SK-N-SH (cell line): Measurements from ENCODE around the gene PABPN1. TPM values are rescaled to one million over a fixed set of nuclear protein-coding genes. Genes with fewer than 3 reads are reported as not detected.

Experiments used
- CTCF ChIA-PET: fragments of 300-600, 350-600 bp; formaldehyde crosslinking; extraction: SDS; loops from one replicate; lab custom pipeline; 2021; lab: Yijun Ruan, JAX
- POLR2A ChIA-PET: fragments of 350-600 bp; sonication (Branson Sonifier 250); formaldehyde crosslinking; extraction: SDS; loops from one replicate; lab custom pipeline; 2020; ENCODE audit warnings: antibody characterized with exemption, inconsistent platforms; lab: Yijun Ruan, JAX
- DNase-seq: peaks from one replicate; pipeline ENCODE4 v3.0.0; 2012
- H2AFZ ChIP-seq: fragments of 200-600 bp; sonication (generic); 2 replicates; pipeline ENCODE4 v1.8.1; 2016; ENCODE audit warnings: antibody characterized with exemption, mild to moderate bottlenecking, low read depth
- H3F3A ChIP-seq: fragments of 200-600 bp; sonication (generic); replicated peaks from 2 replicates; pipeline ENCODE3; 2016; ENCODE audit warnings: antibody characterized with exemption, mild to moderate bottlenecking; ENCODE audit not compliant: insufficient read depth
- H3K27ac ChIP-seq, 2 experiments: fragments of 200-500 bp in 1 of 2; fragments of 200-600 bp in 1 of 2; sonication (Bioruptor generic) in 1 of 2; sonication (generic), shearing (Covaris generic) in 1 of 2; 2 replicates each; pipeline versions ENCODE4 v1.5.1 to v1.6.1; 2014 to 2016; ENCODE audit warnings: low read depth in 2 of 2, inconsistent platforms in 1 of 2, low read length in 1 of 2, mild to moderate bottlenecking in 1 of 2, mixed read lengths in 1 of 2
- H3K27me3 ChIP-seq: fragments of 200-600 bp; sonication (generic), shearing (Covaris generic); 2 replicates; pipeline ENCODE4 v1.6.1; 2016; ENCODE audit warnings: mixed run types; ENCODE audit not compliant: insufficient read depth
- H3K36me3 ChIP-seq, 2 experiments: fragments of 200-500 bp in 1 of 2; fragments of 200-600 bp in 1 of 2; sonication (Bioruptor generic) in 1 of 2; sonication (generic) in 1 of 2; replicated peaks in 1 of 2; 2 replicates each; pipeline versions ENCODE3 to v1.5.1; 2014 to 2016; ENCODE audit warnings: low read length in 1 of 2, mild to moderate bottlenecking in 1 of 2; ENCODE audit not compliant: insufficient read depth in 2 of 2, control insufficient read depth in 1 of 2
- H3K4me1 ChIP-seq, 2 experiments: fragments of 200-500 bp in 1 of 2; fragments of 200-600 bp in 1 of 2; sonication (Bioruptor generic) in 1 of 2; sonication (generic), shearing (Covaris generic) in 1 of 2; 2 replicates each; pipeline versions ENCODE4 v1.5.1 to v1.6.1; 2014 to 2016; ENCODE audit warnings: low read depth in 1 of 2, low read length in 1 of 2, mixed run types in 1 of 2; ENCODE audit not compliant: insufficient read depth in 2 of 2, control insufficient read depth in 1 of 2
- H3K4me2 ChIP-seq: fragments of 200-600 bp; sonication (generic), shearing (Covaris generic); 2 replicates; pipeline ENCODE4 v1.6.1; 2017; ENCODE audit warnings: mixed run types
- H3K4me3 ChIP-seq, 2 experiments: fragments of 200-500 bp in 1 of 2; fragments of 200-600 bp in 1 of 2; sonication (Bioruptor generic) in 1 of 2; sonication (generic), shearing (Covaris generic) in 1 of 2; 2 replicates each; pipeline versions ENCODE4 v1.5.1 to v1.8.1; 2014 to 2016; ENCODE audit warnings: low read depth in 2 of 2, inconsistent platforms in 1 of 2, low read length in 1 of 2, mild to moderate bottlenecking in 1 of 2, mixed read lengths in 1 of 2, moderate library complexity in 1 of 2
- H3K79me2 ChIP-seq: fragments of 200-600 bp; sonication (generic); 2 replicates; pipeline ENCODE4 v1.8.1; 2017; ENCODE audit warnings: mild to moderate bottlenecking; ENCODE audit not compliant: insufficient read depth
- H3K9ac ChIP-seq: fragments of 200-600 bp; sonication (generic); 2 replicates; pipeline ENCODE4 v1.6.1; 2017; ENCODE audit warnings: mixed run types
- H3K9me2 ChIP-seq: fragments of 200-600 bp; sonication (generic); 2 replicates; pipeline ENCODE4 v1.6.1; 2017; ENCODE audit warnings: mixed run types
- H3K9me3 ChIP-seq: fragments of 200-600 bp; sonication (generic); 2 replicates; pipeline ENCODE4 v1.6.1; 2017; ENCODE audit warnings: mixed run types, mild to moderate bottlenecking, moderate library complexity
- H4K20me1 ChIP-seq: fragments of 200-600 bp; sonication (generic); 2 replicates; pipeline ENCODE4 v1.6.1; 2017; ENCODE audit warnings: mild to moderate bottlenecking, mixed run types; ENCODE audit not compliant: insufficient read depth
- CHD2 ChIP-seq: fragments of 150-350 bp; IDR thresholded peaks from 2 replicates; pipeline ENCODE4 v1.6.1; 2018; ENCODE audit warnings: low read length; ENCODE audit not compliant: partially characterized antibody
- ELF1 ChIP-seq: IDR thresholded peaks from 2 replicates; pipeline ENCODE4 v1.4.0; 2012
- EZH2phosphoT487 ChIP-seq: fragments of 200-600 bp; sonication (generic); IDR thresholded peaks from 2 replicates; pipeline ENCODE4 v1.6.1; 2017; ENCODE audit warnings: low read depth, mixed run types, mild to moderate bottlenecking, antibody characterized with exemption, moderate library complexity, borderline replicate concordance
- FOXJ3 ChIP-seq: sonication (generic); formaldehyde crosslinking; IDR thresholded peaks from 2 replicates; pipeline ENCODE4 v1.5.1; 2020; ENCODE audit warnings: mild to moderate bottlenecking, missing genetic modification reagents
- FOXM1 ChIP-seq: IDR thresholded peaks from 2 replicates; pipeline ENCODE4 v1.4.0; 2012; ENCODE audit warnings: low read depth, mild to moderate bottlenecking
- GABPA ChIP-seq: IDR thresholded peaks from 2 replicates; pipeline ENCODE4 v1.4.0; 2012; ENCODE audit warnings: low read depth, mild to moderate bottlenecking
- MEF2A ChIP-seq: IDR thresholded peaks from 2 replicates; pipeline ENCODE4 v1.4.0; 2012; ENCODE audit warnings: low read depth, borderline replicate concordance
- NFIC ChIP-seq: IDR thresholded peaks from 2 replicates; pipeline ENCODE4 v1.4.0; 2012; ENCODE audit warnings: borderline replicate concordance
- NRF1 ChIP-seq: IDR thresholded peaks from 2 replicates; pipeline ENCODE4 v1.6.1; 2012; ENCODE audit warnings: low read depth, mild to moderate bottlenecking, low read length
- RCOR1 ChIP-seq: fragments of 150-350 bp; IDR thresholded peaks from 2 replicates; pipeline ENCODE4 v1.6.1; 2017; ENCODE audit warnings: antibody characterized with exemption, low read length
- SIN3A ChIP-seq: IDR thresholded peaks from 2 replicates; pipeline ENCODE4 v1.6.1; 2012; ENCODE audit warnings: low read depth, mild to moderate bottlenecking, low read length, moderate library complexity, borderline replicate concordance
- SMC3 ChIP-seq: IDR thresholded peaks from 2 replicates; pipeline ENCODE4 v1.6.1; 2012; ENCODE audit warnings: low read depth, low read length, improper control_type of control experiment
- TAF1 ChIP-seq: IDR thresholded peaks from 2 replicates; pipeline ENCODE4 v1.6.1; 2012; ENCODE audit warnings: low read depth, mild to moderate bottlenecking, low read length, moderate library complexity, borderline replicate concordance
- WGBS: methylation state at CpG from one replicate; pipeline ENCODE4 v1.1.6; 2017; ENCODE audit warnings: low lambda C conversion rate; 5-methylcytosine and 5-hydroxymethylcytosine counted together
- polyA plus RNA-seq, 3 experiments: library from polyadenylated mRNA; depleted of rRNA; stranded (reverse); fragments of >200 nt; gene quantifications; 2 replicates each; pipeline ENCODE4 v1.2.3, GENCODE V29; 2012
- TF ChIP-seq, protein P1 (sequence below): IDR thresholded peaks from 2 replicates; pipeline ENCODE4 v1.4.0; 2012; ENCODE audit warnings: low read depth, borderline replicate concordance
- TF ChIP-seq, protein P2 (sequence below): fragments of 200-600 bp; sonication (generic); IDR thresholded peaks from 2 replicates; pipeline ENCODE4 v1.6.1; 2017; ENCODE audit warnings: antibody characterized with exemption, mild to moderate bottlenecking, moderate library complexity
- TF ChIP-seq, protein P3 (sequence below): IDR thresholded peaks from 2 replicates; pipeline ENCODE4 v1.4.0; 2012; ENCODE audit warnings: low read depth
- TF ChIP-seq, protein P4 (sequence below): IDR thresholded peaks from 2 replicates; pipeline ENCODE4 v1.4.0; 2012; ENCODE audit warnings: low read depth, borderline replicate concordance

Gene PABPN1
- polyA plus RNA-seq, 1 of the 3 experiments (the other 2 are of a cell fraction): 266 TPM

DNA sequence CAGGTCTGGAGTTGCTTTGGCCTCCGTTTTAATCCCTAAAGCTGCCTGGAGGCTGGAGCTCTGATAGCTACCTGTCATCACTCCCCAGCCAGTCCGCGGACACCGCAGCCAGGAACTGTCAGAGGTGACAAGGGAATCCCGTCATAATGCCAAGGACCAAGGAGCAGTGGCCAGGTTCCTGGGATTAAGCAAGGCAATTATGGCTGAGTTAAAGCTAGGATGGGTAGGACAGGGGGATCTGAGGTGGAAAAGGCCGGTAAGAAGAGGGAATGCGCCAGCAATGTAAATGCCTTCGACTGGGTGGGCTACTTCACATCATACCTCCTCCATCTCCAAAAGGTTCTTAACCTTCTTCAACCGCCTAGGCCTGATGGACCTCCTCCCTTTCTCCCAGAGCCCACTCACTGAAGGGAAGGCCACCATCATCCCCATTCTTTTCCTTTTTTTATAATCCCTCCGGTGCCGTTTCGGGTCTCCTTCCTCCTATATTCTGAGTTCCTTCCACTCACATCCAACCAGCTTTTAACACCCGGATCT lies 20.5 kb upstream of the PABPN1 start:
- Histone ChIP-seq H3K27ac (peak overlapping the region; percentile 83 to 91), H3K27me3 (no peaks in the 10 kb centered on the region), H3K9ac (peak overlapping the region; percentile 82), H3K4me3 (peak overlapping the region; percentile 69 to 82), H3K9me2 (no peaks in the 10 kb centered on the region), H4K20me1 (no peaks in the 10 kb centered on the region), H3F3A (peaks cover 21% of the 10 kb centered on the region), H3K36me3 (peaks cover 0 to 3% of the 10 kb centered on the region in 2 experiments), H3K4me1 (peaks cover 13 to 14% of the 10 kb centered on the region in 2 experiments; a peak in 3 of 4 replicates), H2AFZ (peak overlapping the region; percentile 52; the same call in 1 of the 2 replicates), H3K4me2 (peak overlapping the region; percentile 92), H3K79me2 (peaks cover 9% of the 10 kb centered on the region), H3K9me3 (no peaks in the 10 kb centered on the region)
- 14% methylated on average over 13 of the region's 13 CpGs for WGBS
- TF ChIP-seq, protein P1, sequence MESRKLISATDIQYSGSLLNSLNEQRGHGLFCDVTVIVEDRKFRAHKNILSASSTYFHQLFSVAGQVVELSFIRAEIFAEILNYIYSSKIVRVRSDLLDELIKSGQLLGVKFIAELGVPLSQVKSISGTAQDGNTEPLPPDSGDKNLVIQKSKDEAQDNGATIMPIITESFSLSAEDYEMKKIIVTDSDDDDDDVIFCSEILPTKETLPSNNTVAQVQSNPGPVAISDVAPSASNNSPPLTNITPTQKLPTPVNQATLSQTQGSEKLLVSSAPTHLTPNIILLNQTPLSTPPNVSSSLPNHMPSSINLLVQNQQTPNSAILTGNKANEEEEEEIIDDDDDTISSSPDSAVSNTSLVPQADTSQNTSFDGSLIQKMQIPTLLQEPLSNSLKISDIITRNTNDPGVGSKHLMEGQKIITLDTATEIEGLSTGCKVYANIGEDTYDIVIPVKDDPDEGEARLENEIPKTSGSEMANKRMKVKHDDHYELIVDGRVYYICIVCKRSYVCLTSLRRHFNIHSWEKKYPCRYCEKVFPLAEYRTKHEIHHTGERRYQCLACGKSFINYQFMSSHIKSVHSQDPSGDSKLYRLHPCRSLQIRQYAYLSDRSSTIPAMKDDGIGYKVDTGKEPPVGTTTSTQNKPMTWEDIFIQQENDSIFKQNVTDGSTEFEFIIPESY: no peak
- TF ChIP-seq MEF2A: no peak
- no peak for TF ChIP-seq SIN3A
- TF ChIP-seq TAF1: no peak
- TF ChIP-seq CHD2: no peak
- no peak for TF ChIP-seq RCOR1
- no peak for TF ChIP-seq NRF1
- TF ChIP-seq SMC3: no peak
- no peak for TF ChIP-seq FOXM1
- no peak for TF ChIP-seq GABPA
- TF ChIP-seq, protein P2, sequence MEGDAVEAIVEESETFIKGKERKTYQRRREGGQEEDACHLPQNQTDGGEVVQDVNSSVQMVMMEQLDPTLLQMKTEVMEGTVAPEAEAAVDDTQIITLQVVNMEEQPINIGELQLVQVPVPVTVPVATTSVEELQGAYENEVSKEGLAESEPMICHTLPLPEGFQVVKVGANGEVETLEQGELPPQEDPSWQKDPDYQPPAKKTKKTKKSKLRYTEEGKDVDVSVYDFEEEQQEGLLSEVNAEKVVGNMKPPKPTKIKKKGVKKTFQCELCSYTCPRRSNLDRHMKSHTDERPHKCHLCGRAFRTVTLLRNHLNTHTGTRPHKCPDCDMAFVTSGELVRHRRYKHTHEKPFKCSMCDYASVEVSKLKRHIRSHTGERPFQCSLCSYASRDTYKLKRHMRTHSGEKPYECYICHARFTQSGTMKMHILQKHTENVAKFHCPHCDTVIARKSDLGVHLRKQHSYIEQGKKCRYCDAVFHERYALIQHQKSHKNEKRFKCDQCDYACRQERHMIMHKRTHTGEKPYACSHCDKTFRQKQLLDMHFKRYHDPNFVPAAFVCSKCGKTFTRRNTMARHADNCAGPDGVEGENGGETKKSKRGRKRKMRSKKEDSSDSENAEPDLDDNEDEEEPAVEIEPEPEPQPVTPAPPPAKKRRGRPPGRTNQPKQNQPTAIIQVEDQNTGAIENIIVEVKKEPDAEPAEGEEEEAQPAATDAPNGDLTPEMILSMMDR: no peak
- CTCF ChIA-PET: interaction anchor here (0.6 to 4.7 kb wide), 21 partner anchors 10 to 291 kb away, joined by 3 to 26 read pairs (median 6); partner anchors contain the start of genes HOMEZ and PABPN1
- no peak for DNase-seq
- POLR2A ChIA-PET: interaction anchor here (1.0 to 1.2 kb wide), 3 partner anchors 10 to 21 kb away, joined by 3 to 4 read pairs (median 3); partner anchors contain the start of gene PABPN1

DNA sequence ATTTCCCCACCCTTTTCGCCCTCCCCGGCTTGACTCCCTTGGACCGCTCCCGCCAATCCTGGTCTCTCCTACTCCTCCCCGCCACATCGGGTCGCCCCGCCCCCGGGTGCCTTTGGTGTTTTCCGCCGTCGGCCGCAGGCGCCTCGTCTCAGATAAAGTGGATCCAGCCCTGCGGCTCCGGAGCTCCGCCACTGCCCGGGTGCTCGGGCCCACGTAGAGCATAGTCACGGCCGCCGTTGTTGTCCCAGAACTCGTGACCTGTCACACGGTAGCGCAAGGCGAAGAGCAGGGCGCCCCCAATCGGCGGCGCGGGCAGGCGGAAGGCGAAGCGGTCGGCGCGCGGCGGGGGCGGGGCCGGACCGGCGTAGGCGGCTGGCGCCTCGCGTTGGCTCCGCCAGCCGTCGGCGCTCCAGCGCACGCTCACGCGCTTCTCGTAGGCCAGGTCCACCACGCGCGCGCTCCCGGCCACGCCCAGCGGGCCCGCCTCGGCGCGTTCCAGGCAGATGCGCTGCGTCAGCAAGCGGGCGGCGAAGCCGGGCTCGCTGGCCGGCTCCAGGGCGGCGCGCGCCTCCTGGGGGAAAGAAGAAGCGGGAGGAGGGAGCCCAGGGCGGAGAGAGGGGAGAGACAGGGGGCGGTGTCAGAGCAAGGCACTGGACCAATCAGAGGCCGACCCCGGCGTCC lies 19.8 kb upstream of the PABPN1 start:
- Histone ChIP-seq H3K36me3 (peaks cover 0 to 3% of the 10 kb centered on the region in 2 experiments), H3K9me3 (no peaks in the 10 kb centered on the region), H2AFZ (no peak overlapping the region), H3F3A (peaks cover 27% of the 10 kb centered on the region), H3K27me3 (no peaks in the 10 kb centered on the region), H3K9ac (peak overlapping the region; percentile 82; the same call in 1 of the 2 replicates), H3K9me2 (no peaks in the 10 kb centered on the region), H3K4me2 (peak overlapping the region; percentile 97), H3K4me1 (peaks cover 14 to 18% of the 10 kb centered on the region in 2 experiments; a peak in 3 of 4 replicates), H3K27ac (peak overlapping the region; percentile 91 to 93), H3K79me2 (peaks cover 9% of the 10 kb centered on the region), H4K20me1 (no peaks in the 10 kb centered on the region), H3K4me3 (peak overlapping the region; percentile 69 to 91)
- POLR2A ChIA-PET: interaction anchor here (0.7 to 1.6 kb wide), 5 partner anchors 10 to 206 kb away, joined by 3 to 7 read pairs (median 4); partner anchors contain the start of genes ACIN1, C14orf119 and PABPN1
- peak; percentile 98 for DNase-seq
- CTCF ChIA-PET: interaction anchor here (0.6 to 4.7 kb wide), 25 partner anchors 9 to 290 kb away, joined by 3 to 26 read pairs (median 5); partner anchors contain the start of genes HOMEZ and PABPN1
- under 1% methylated on average over 35 of the region's 87 CpGs for WGBS
- TF ChIP-seq, protein P3, sequence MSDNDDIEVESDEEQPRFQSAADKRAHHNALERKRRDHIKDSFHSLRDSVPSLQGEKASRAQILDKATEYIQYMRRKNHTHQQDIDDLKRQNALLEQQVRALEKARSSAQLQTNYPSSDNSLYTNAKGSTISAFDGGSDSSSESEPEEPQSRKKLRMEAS: peak; percentile 94
- no peak for TF ChIP-seq NFIC
- TF ChIP-seq, protein P2: peak; percentile 83
- TF ChIP-seq ELF1: peak; percentile 38; the same call in 1 of the 2 replicates
- no peak for TF ChIP-seq EZH2phosphoT487
- TF ChIP-seq, protein P4, sequence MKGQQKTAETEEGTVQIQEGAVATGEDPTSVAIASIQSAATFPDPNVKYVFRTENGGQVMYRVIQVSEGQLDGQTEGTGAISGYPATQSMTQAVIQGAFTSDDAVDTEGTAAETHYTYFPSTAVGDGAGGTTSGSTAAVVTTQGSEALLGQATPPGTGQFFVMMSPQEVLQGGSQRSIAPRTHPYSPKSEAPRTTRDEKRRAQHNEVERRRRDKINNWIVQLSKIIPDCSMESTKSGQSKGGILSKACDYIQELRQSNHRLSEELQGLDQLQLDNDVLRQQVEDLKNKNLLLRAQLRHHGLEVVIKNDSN: peak; percentile 74
- peak; percentile 91; the same call in 1 of the 2 replicates for TF ChIP-seq SIN3A
- TF ChIP-seq FOXJ3 (CRISPR knock-in tag): peak; percentile 51; the same call in 1 of the 2 replicates
